OCI-LY1 (cell line): ENCODE measurements around the gene HMGN4.

Experiments
- EZH2 ChIP-seq: fragments of 200-600 bp; sonication (generic), shearing (Covaris generic); IDR thresholded peaks from 2 replicates; pipeline ENCODE4 v1.8.0; 2017; ENCODE audit warnings: borderline replicate concordance, mixed run types, mild to moderate bottlenecking, antibody characterized with exemption, low read length, moderate library complexity, mixed read lengths
- TF ChIP-seq, protein P1 (sequence below): fragments of 200-600 bp; sonication (generic), shearing (Covaris generic); IDR thresholded peaks from 2 replicates; pipeline ENCODE4 v1.5.1; 2017; ENCODE audit warnings: mild to moderate bottlenecking, antibody characterized with exemption, low read length, moderate library complexity, mixed read lengths

DNA sequence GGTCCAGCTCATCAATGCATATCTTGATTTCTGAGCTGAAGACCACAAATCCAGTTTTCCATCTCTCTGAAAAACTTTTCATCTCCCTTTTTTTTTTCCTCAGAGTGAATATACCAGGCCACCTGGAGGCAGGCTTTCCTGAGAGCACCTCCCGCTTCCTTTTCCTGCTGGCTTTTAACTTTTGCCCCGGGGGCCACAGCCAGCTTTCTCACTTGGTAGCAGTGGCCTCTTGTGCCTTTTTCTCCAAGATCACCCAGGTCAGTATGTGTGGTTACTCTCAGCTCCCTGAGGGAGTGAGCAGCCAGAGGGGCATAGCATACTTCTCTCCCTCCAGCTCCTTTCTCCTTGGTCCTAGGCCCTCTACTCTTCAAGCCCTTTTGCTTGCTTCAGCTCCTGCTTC is 38.1 kb upstream of the HMGN4 start, which contains the start of gene BTN1A1:
- no peak for TF ChIP-seq EZH2
- TF ChIP-seq, protein P1, sequence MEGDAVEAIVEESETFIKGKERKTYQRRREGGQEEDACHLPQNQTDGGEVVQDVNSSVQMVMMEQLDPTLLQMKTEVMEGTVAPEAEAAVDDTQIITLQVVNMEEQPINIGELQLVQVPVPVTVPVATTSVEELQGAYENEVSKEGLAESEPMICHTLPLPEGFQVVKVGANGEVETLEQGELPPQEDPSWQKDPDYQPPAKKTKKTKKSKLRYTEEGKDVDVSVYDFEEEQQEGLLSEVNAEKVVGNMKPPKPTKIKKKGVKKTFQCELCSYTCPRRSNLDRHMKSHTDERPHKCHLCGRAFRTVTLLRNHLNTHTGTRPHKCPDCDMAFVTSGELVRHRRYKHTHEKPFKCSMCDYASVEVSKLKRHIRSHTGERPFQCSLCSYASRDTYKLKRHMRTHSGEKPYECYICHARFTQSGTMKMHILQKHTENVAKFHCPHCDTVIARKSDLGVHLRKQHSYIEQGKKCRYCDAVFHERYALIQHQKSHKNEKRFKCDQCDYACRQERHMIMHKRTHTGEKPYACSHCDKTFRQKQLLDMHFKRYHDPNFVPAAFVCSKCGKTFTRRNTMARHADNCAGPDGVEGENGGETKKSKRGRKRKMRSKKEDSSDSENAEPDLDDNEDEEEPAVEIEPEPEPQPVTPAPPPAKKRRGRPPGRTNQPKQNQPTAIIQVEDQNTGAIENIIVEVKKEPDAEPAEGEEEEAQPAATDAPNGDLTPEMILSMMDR = no peak
